Activated CD8-positive, alpha-beta memory T cell treated with anti-CD3 and anti-CD28 coated beads, Interleukin-2, amount 10 ng/mL, durations not matched to agents 7 days and 5 days (primary cell): Measurements from ENCODE around the gene OR2W1. TPM values are rescaled to one million over a fixed set of nuclear protein-coding genes. Genes with fewer than 3 reads are reported as not detected.

Experiments
- ATAC-seq: fragments of 150-1000 bp; cut with Tn5 transposase; one replicate; pipeline ENCODE4 v1.10.0; 2021; ENCODE audit warnings: moderate library complexity
- CTCF ChIA-PET: fragments of 350-600 bp; sonication (Branson Sonifier 250); formaldehyde crosslinking; loops from one replicate; lab custom pipeline; 2021; ENCODE audit warnings: antibody characterized with exemption; lab: Charles Lee
- DNase-seq: peaks from one replicate; pipeline ENCODE4 v3.0.0-alpha.2; 2020
- H3K27ac Mint-ChIP-seq: one replicate; pipeline ENCODE4 v1.8.0; 2021; ENCODE audit warnings: mild to moderate bottlenecking, mixed read lengths
- H3K27me3 Mint-ChIP-seq: one replicate; pipeline ENCODE4 v1.8.0; 2021; ENCODE audit warnings: mixed read lengths
- H3K36me3 Mint-ChIP-seq: one replicate; pipeline ENCODE4 v1.8.0; 2021; ENCODE audit warnings: mild to moderate bottlenecking, mixed read lengths
- H3K4me1 Mint-ChIP-seq: one replicate; pipeline ENCODE4 v1.8.0; 2021; ENCODE audit warnings: mixed read lengths
- H3K4me3 Mint-ChIP-seq: one replicate; pipeline ENCODE4 v1.8.0; 2021; ENCODE audit warnings: mild to moderate bottlenecking, moderate library complexity, mixed read lengths
- H3K9me3 Mint-ChIP-seq: one replicate; pipeline ENCODE4 v1.8.0; 2022; ENCODE audit warnings: low read depth, mixed read lengths
- total RNA-seq, 2 experiments: library from RNA; stranded (reverse); gene quantifications; one replicate each; pipeline ENCODE4 v1.2.3, GENCODE V29; 2021

OR2W1 gene, protein sequence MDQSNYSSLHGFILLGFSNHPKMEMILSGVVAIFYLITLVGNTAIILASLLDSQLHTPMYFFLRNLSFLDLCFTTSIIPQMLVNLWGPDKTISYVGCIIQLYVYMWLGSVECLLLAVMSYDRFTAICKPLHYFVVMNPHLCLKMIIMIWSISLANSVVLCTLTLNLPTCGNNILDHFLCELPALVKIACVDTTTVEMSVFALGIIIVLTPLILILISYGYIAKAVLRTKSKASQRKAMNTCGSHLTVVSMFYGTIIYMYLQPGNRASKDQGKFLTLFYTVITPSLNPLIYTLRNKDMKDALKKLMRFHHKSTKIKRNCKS
- total RNA-seq: not detected

DNA sequence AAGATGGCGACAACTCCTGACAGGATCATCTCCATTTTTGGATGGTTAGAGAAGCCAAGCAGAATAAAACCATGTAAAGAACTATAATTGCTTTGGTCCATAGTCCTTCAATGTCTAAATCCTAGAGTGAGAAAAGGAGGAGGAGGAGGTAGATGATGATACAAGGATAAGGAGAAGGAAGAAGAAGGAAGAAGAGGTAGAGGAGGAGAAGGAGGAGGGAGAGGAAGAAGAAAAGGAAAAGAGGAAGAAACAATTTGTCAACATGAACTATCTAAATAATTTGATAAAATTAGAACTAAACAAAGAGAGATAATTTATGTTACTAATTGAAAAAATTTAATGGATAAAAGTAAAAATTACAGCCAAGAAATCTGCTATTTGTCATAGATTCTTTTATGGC is at the start of gene OR2W1:
OR2W1 (minus strand) TSS at position 101 of the 400 bp plus-strand sequence; CDS start at position 101, 0 bp downstream.
- Mint-ChIP-seq H3K27ac (no peak within 1 kb of the TSS), H3K27me3 (peaks cover 47% of the 10 kb centered on the region), H3K36me3 (no peaks in the 10 kb centered on the region), H3K4me1 (no peaks in the 10 kb centered on the region), H3K4me3 (no peak within 1 kb of the TSS), H3K9me3 (peaks cover 3% of the 10 kb centered on the region)
- CTCF ChIA-PET: no interaction called here
- ATAC-seq (no peak), DNase-seq (no peak)

- H3K36me3 Mint-ChIP-seq: no peaks in the 10 kb centered on the region
- H3K27ac Mint-ChIP-seq: no peak overlapping the region
- DNase-seq (no peak), ATAC-seq (no peak)
- no peaks in the 10 kb centered on the region for H3K9me3 Mint-ChIP-seq
- CTCF ChIA-PET: no interaction called here
- peaks cover 18% of the 10 kb centered on the region for H3K27me3 Mint-ChIP-seq
- no peaks in the 10 kb centered on the region for H3K4me1 Mint-ChIP-seq
- no peak overlapping the region for H3K4me3 Mint-ChIP-seq
Observed at GRCh38 chr6:29092957-29093356, 48.0 kb upstream of the OR2W1 start.

DNA sequence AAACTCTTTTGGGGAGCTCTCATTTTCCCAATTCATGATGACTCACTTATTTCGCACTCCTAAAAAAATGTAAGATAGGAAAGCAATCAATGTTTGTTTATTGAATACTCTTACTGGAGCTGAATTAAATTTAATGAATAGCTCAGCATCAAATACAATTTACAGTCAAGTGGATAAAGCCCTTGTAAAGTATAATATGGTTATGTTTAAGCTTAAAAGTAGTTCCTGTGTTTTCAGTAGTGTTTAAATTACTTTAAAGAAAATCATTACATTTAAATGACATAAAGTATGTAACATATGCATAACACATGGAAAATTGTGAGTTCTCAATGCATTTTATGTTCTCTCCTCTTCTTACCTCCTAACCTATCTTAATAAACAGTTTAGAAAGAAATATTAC is 42.2 kb upstream of the OR2W1 start, which contains the start of gene OR2B3:
OR2B3 (minus strand) TSS at position 101 of the 400 bp plus-strand sequence; CDS start at position 36, 65 bp downstream.
- peaks cover 14% of the 10 kb centered on the region for H3K27me3 Mint-ChIP-seq
- CTCF ChIA-PET: no interaction called here
- ATAC-seq (no peak), DNase-seq (no peak)
- H3K36me3 Mint-ChIP-seq: no peaks in the 10 kb centered on the region
- no peaks in the 10 kb centered on the region for H3K4me1 Mint-ChIP-seq
- no peak within 1 kb of the TSS for H3K4me3 Mint-ChIP-seq
- H3K27ac Mint-ChIP-seq: no peak within 1 kb of the TSS
- no peaks in the 10 kb centered on the region for H3K9me3 Mint-ChIP-seq

GRCh38 chr6:29082457-29082856 is 37.5 kb upstream of the OR2W1 start:
- no peak for ATAC-seq
- Mint-ChIP-seq H3K27ac (no peak overlapping the region), H3K36me3 (no peaks in the 10 kb centered on the region), H3K27me3 (peaks cover 3% of the 10 kb centered on the region), H3K9me3 (no peaks in the 10 kb centered on the region), H3K4me3 (no peak overlapping the region), H3K4me1 (no peaks in the 10 kb centered on the region)
- DNase-seq: no peak
- CTCF ChIA-PET: no interaction called here

DNA sequence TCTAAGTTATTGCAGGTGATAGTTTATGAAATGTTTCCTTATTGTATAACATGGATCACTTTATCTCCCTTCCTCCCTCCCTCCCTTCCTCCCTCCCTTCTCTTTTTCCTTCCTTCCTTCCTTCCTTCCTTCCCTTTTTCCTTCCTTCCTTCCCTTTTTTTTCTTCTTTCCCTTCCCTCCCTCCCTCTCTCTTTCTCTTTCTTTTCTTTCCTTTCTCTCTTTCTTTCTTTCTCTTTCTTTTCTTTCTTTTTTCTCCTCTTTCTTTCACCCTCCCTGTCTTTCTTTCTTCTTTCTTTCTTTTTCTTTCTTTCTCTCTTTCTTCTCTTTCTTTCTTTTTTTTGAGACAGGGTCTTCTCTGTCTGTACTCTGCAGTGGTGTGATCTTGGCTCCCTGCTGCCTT is 36.3 kb upstream of the OR2W1 start:
- Mint-ChIP-seq H3K27me3 (peaks cover 7% of the 10 kb centered on the region), H3K9me3 (no peaks in the 10 kb centered on the region)

DNA sequence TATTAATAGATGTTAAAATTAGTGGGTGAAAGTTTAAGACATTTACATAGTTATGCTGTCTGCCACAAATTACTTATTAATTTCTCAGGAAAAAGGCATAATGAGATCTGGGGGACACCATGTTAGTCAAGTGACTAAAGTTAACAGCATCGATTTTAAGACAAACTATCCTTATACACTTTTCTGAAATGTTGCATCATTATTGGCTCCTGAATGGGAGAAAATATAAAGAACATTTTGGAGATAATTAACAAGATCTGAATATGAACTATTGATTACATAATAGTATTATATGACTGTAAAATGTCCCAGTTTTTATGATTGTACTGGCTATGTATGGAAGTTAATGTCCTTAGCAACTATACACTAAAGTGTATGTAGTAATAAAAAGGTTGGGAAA is 34.2 kb upstream of the OR2W1 start:
- H3K27me3 Mint-ChIP-seq: peaks cover 13% of the 10 kb centered on the region
- no peak for ATAC-seq
- DNase-seq: no peak
- H3K36me3 Mint-ChIP-seq: no peaks in the 10 kb centered on the region
- no peaks in the 10 kb centered on the region for H3K9me3 Mint-ChIP-seq
- H3K27ac Mint-ChIP-seq: no peak overlapping the region
- CTCF ChIA-PET: no interaction called here
- no peak overlapping the region for H3K4me3 Mint-ChIP-seq
- H3K4me1 Mint-ChIP-seq: no peaks in the 10 kb centered on the region

More for the DNA sequence above, 36.3 kb upstream of the OR2W1 start:
- DNase-seq (no peak), ATAC-seq (no peak)
- Mint-ChIP-seq H3K4me1 (no peaks in the 10 kb centered on the region), H3K4me3 (no peak overlapping the region), H3K27ac (no peak overlapping the region), H3K36me3 (no peaks in the 10 kb centered on the region)
- CTCF ChIA-PET: no interaction called here

DNA sequence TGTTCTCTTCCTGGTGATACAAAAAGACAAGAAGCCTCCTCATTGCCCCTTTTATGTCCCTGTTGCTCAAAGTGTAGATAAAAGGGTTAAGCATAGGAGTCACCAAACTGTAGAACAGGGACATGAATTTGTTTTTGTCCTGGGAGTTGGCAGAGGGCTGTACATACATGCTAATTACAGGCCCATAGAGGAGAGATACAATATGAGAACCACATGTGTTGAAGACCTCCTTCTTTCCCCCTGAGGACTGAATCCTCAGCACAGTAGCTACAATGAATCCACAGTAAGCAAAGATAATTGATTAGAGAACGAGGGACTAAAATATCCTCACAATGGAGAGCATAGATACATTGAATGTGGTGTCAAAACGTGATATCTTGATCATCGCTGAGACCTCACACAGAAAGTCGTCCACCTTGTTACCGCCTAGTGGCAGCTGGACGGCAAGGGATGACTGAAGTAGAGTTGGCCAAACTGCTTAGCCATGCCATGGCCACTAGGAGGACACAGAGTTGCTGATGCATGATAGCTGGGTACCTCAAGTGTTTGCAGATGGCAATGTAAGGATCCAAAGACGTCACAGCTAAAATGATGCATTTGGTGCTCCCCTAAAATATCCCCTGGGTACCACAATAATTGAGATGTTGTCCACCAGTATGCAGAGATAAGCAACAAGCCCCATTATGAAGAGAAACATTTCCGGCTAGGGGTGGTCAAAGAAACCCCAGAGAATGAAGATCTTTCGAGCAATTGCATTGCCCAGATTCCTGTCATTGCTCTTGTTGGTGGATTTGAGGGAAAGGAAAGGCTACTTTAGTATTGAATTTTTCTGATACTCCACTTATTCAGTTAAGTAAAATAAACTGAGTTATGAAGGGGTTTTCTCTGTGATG is 27.1 kb upstream of the OR2W1 start:
- H3K36me3 Mint-ChIP-seq: no peaks in the 10 kb centered on the region
- DNase-seq (no peak), ATAC-seq (no peak)
- peaks cover 28% of the 10 kb centered on the region for H3K27me3 Mint-ChIP-seq
- H3K27ac Mint-ChIP-seq: no peak overlapping the region
- H3K4me3 Mint-ChIP-seq: no peak overlapping the region
- no peaks in the 10 kb centered on the region for H3K9me3 Mint-ChIP-seq
- CTCF ChIA-PET: no interaction called here
- H3K4me1 Mint-ChIP-seq: no peaks in the 10 kb centered on the region

DNA sequence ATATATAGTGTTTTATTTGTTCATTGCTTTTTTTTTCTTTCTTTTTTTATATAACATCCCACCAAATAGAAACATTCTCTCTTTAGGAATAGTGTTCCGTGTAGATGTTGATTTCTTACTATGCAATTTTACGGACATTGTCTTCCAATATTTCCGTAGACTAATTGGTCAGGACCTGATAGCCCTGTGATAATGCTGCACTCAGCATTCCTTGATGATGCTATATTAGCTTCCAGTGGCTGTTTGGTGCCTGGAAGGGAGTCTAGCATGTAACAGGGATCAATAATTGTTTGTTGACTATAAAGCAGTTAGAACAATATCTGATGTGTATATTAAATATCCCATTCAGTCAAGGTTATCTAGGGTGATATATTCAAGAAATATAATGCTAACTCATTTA is 6.7 kb upstream of the OR2W1 start:
- Mint-ChIP-seq H3K4me1 (no peaks in the 10 kb centered on the region), H3K27me3 (peaks cover 33% of the 10 kb centered on the region), H3K27ac (no peak overlapping the region), H3K9me3 (no peaks in the 10 kb centered on the region), H3K36me3 (no peaks in the 10 kb centered on the region), H3K4me3 (no peak overlapping the region)
- ATAC-seq (no peak), DNase-seq (no peak)
- CTCF ChIA-PET: no interaction called here

DNA sequence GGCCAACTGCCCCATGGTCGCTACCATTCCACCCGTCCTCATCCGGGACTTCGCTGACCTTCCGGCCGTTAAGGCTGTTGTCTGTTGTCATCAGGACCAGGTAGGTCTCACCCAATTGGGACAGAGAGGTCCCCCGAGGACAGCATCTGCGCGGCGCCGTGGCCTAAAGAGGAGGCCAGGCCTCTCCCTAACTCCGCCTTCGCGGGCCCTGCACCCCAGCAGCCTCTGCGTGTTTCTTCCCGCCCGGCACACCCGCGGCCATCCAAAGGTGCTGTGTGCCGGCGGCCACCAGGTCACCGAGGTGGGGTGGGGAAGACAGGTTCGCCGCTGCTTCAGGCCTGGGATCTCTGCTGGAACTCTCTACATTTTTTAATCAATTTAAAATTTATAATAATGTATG is 9.0 kb downstream of the OR2W1 start:
- H3K36me3 Mint-ChIP-seq: no peaks in the 10 kb centered on the region
- H3K27ac Mint-ChIP-seq: no peak overlapping the region
- CTCF ChIA-PET: interaction anchor here (1.2 kb wide), 1 partner anchor 187 kb away, joined by 3 read pairs; no protein-coding TSS in a partner anchor
- DNase-seq: no peak
- H3K4me3 Mint-ChIP-seq: no peak overlapping the region
- no peaks in the 10 kb centered on the region for H3K9me3 Mint-ChIP-seq
- no peak for ATAC-seq
- no peaks in the 10 kb centered on the region for H3K4me1 Mint-ChIP-seq
- peaks cover 31% of the 10 kb centered on the region for H3K27me3 Mint-ChIP-seq

DNA sequence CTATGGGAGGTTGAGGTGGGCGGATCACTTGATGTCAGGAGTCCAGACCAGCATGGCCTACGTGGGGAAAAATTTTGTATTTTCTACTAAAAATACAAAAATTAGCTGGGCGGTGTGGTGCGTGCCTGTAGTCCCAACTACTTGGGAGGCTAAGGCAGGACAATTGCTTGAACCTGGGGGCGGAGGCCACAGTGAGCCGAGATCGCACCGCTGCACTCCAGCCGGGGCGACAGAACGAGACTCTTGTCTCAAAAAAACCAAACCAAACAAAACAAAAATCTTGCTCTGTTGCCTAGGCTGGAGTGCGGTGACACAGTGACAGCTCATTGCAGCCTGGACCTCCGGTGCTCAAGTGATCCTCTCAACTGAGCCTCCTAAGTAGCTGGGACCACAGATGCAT is 16.2 kb downstream of the OR2W1 start:
- Mint-ChIP-seq H3K4me1 (no peaks in the 10 kb centered on the region), H3K27me3 (peaks cover 64% of the 10 kb centered on the region), H3K27ac (no peak overlapping the region), H3K9me3 (no peaks in the 10 kb centered on the region), H3K36me3 (no peaks in the 10 kb centered on the region), H3K4me3 (no peak overlapping the region)
- no peak for ATAC-seq
- no peak for DNase-seq
- CTCF ChIA-PET: interaction anchor here (1.3 kb wide), 1 partner anchor 13 kb away, joined by 4 read pairs; no protein-coding TSS in a partner anchor

DNA sequence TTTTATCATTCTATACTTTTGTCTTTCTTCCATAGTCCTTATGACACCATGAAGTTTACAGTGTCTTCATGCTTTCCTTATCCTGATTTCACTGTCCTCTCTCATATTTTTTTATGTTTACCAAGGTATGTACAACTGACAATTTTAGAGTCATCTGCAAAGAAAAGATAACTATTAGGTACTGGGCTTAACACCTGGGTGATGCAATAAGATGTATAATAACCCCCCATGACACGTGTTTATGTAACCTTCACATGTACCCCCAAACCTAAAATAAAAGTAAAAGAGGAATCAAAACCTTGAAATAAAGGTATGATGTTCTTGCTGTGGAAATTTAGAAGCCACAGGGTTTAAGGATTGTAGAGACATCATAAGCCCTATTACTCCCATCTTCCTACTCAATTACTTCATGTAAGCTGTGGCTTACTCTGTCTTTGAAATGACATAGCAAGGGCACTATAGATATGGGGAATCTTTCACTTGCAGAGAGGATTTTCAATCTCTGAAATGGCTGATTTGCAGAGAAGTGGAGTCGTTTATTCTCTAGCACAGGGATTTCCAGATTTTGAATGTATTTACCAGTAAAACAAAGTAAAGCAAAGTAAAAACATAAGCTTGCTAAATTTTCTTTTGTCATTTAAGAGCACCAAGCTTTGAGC is 18.9 kb downstream of the OR2W1 start:
- Mint-ChIP-seq H3K9me3 (no peaks in the 10 kb centered on the region), H3K36me3 (no peaks in the 10 kb centered on the region), H3K4me3 (no peak overlapping the region), H3K27ac (no peak overlapping the region), H3K4me1 (no peaks in the 10 kb centered on the region), H3K27me3 (peaks cover 70% of the 10 kb centered on the region)
- CTCF ChIA-PET: interaction anchor here (0.8 kb wide), 1 partner anchor 297 kb away, joined by 3 read pairs; no protein-coding TSS in a partner anchor
- ATAC-seq (no peak), DNase-seq (no peak)

- H3K27ac Mint-ChIP-seq: no peak overlapping the region
- ATAC-seq (no peak), DNase-seq (no peak)
- no peaks in the 10 kb centered on the region for H3K9me3 Mint-ChIP-seq
- H3K36me3 Mint-ChIP-seq: no peaks in the 10 kb centered on the region
- H3K4me3 Mint-ChIP-seq: no peak overlapping the region
- CTCF ChIA-PET: interaction anchor here (2.0 kb wide), 1 partner anchor 184 kb away, joined by 9 read pairs; no protein-coding TSS in a partner anchor
- peaks cover 55% of the 10 kb centered on the region for H3K27me3 Mint-ChIP-seq
- peaks cover 8% of the 10 kb centered on the region for H3K4me1 Mint-ChIP-seq
Observed at GRCh38 chr6:29021434-29021833, 23.5 kb downstream of the OR2W1 start.

- Mint-ChIP-seq H3K27ac (no peak overlapping the region), H3K27me3 (peaks cover 41% of the 10 kb centered on the region), H3K4me1 (peaks cover 15% of the 10 kb centered on the region), H3K9me3 (peaks cover 2% of the 10 kb centered on the region), H3K4me3 (no peak overlapping the region), H3K36me3 (peaks cover 2% of the 10 kb centered on the region)
- CTCF ChIA-PET: interaction anchor here (2.8 kb wide), 1 partner anchor 182 kb away, joined by 18 read pairs; no protein-coding TSS in a partner anchor
- DNase-seq (no peak), ATAC-seq (no peak)
Observed at GRCh38 chr6:29019629-29020028, 25.3 kb downstream of the OR2W1 start.
